NCI-H510A treated with DMSO at 0.1 percent for 48 hours (cell line): ENCODE data around the gene IL25.
"Not testable (repeated sequence)": the region's sequence is repeated elsewhere in the genome, so short reads cannot be mapped to it uniquely, and the experiment has no call there.

Source experiments
- DNase-seq: peaks from one replicate; lab custom pipeline; 2025; lab: John Stamatoyannopoulos, UW

Gene IL25

GRCh38 chr14:23375527-23376251, 3.1 kb downstream of the IL25 start:
- DNase-seq = no peak

DNA sequence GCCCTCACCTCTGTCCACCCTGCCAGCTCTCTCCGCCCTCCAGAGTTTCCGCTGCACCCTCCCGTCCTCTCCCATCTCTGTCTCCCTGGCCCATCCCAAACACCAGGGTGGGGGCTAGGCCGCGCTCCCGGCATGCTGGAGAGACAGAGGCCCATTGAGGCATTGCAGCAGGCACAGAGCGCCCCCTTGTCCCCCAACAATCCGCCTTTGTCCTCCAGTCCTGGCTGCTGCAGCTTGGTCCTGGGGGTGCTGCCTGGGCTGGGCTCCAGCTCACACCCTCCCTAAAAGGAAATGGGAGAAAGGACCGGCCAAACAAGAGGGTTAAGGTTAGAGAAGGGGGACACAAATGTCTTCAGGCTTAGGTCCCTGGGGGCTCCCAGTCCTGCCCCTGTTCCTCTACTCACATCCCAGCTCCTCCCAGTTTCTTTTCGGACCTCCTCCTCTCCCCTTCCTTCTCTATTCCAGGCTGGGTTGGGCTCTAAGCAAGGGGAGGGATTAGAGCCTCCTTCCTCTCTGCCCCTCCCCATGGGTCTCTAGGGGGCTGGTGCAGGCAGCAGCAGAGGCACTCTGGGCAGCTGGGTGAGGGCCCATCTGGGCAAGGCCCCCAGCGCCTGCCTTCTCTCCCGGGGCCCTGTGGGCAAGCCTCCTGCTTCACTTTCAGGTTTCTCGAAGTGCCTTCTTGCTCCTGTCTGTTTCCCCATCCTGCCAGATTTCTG, 4.0 kb downstream of the IL25 start, which contains the start of gene CMTM5:
Gene CMTM5, plus strand, starts transcription at position 565 of the 716 bp plus-strand sequence. CDS start 206 bp downstream, outside the sequence.
- no peak for DNase-seq

GRCh38 chr14:23377198-23377550, 4.6 kb downstream of the IL25 start:
- no peak for DNase-seq

DNA sequence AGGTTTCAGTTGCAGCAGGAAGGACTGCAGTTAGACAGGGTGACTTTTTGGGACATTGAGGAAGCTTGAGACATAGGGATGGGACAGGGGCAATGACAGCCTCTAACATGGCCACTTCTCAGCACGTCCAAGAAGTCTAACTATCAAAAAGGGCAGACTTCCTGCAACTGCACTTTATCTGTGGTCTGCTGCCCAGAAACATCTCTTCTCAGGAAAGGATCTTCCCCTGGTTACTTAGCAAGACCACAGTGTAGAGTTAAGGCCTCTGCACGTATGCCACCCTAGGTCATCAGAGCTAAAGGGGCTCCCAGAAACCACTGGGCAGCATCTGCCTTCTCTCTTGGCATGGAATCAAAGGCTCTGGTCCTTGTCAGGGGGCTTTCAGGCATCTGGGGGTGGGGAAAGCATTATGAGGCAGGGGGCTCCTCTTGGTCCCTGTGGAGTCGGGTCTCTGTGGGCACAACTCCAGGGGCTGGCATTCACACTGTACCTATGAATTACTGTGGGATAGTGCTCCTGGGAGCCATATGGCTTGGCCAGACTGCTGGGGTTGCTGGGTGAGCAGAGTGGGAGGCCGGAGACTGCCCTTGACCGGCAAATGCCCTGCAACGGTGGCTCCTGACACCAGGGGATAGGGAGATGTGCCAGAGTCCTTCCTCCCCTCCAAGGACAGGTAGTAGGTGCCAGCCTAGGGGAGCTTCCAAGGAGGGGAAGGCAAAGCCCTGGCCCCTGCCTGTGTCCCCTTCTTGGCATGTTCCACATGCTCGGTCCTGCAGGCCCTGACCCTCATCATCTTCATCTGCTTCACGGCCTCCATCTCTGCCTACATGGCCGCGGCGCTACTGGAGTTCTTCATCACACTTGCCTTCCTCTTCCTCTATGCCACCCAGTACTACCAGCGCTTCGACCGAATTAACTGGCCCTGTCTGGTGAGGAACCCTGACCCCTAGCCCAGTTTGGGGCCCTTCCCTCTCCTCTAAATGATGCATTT, 5.3 kb downstream of the IL25 start:
- DNase-seq = no peak

DNA sequence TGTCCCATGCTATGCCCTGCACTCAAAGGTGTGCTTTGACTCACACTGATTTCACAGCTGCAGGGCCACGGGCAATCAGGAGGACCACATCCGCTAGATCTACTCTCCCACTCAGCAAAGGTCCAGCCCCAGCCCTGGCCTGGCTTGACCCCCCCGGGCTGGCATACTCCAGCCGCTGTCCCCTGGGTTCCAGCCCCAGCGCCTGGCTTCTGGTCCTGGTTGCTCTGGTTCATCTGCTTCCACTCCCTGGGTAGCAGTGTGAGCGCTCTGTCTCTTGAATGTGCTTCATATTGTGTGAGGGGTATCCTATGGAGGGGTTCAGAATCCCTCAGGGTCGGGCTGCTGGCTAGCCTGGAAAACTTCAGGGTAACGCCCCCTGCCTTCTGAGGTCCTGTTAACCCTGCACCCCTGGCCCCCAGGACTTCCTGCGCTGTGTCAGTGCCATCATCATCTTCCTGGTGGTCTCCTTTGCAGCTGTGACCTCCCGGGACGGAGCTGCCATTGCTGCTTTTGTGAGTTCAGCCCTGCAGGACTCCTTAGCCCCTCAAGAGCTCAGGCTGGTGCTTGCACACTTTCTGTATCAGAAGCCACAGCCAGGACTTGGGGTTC, 6.1 kb downstream of the IL25 start:
- no peak for DNase-seq

DNA sequence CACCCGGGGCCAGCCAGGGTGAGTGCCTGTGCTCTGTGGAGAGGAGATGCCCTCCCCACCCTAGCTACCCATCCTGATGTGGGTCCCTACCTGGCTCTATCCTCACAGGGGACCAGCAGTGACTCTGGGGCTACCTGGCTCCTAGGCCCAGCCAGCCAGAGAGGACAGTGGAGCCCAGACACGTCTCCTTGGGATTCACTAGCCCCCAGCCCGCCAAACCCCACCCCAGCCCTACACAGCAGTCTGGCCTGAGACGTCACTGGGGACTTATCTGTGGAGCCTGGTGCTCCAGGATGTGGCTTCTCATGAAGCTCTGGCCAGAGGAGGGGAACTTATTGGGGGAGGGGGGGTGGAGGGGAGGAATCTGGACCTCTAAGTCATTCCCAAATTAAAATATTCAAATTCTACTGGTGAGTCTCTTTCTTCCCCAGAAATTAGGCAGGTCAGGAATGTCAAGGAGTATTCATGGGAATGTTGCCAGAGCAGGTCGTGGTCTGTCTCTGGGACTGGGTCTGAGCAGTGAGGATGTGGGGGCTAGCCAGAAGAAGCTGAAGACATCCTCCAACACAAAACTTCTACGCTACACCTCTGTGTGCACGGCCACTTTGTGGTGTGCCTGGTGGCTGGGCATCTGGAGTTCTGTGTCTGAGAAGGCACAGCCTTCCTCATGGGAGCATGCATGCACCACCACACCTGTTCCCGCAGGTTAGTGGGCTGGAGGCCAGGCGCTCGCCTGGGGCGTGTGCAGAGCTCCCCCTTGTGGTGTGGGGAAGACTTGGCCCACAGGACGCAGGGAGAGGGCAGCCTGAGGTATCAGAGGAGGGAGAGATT, 7.0 kb downstream of the IL25 start:
- no peak for DNase-seq

DNA sequence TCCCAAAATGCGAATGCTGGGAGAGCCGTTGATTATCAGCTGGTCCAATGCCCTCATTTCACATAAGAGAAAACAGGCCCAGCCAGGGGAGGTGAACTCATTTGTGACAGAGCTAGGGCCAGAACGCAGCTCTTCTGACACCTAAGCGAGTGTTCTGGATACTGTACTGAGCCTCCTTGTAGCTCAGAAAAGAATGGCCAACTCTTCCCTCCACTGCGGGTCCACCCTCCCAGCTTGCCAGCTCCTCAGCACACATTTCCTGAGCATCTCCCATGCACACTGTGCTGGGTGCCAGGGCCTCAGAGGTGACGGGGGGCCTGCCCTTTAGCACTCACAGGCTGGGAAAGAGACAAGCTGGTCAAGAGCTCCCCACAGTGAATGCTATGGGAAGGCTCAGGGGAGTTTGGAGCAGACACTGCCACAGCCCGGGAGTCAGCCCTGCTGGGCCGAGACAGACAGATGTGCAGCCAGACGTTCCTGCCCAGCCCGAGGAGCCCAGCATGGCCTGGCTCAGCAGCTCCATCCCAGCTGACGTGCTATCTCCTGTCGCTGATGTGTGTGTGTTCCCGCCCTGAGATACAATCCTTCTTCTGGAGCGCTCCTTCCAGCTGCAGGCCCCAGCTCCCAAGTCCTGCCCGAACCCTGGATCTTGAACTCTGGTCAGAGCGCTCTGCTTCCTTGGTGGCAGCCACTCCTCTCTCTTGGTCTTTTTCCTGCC, 7.7 kb downstream of the IL25 start:
- no peak for DNase-seq

GRCh38 chr14:23380976-23381375, 8.4 kb downstream of the IL25 start:
- DNase-seq = no peak

DNA sequence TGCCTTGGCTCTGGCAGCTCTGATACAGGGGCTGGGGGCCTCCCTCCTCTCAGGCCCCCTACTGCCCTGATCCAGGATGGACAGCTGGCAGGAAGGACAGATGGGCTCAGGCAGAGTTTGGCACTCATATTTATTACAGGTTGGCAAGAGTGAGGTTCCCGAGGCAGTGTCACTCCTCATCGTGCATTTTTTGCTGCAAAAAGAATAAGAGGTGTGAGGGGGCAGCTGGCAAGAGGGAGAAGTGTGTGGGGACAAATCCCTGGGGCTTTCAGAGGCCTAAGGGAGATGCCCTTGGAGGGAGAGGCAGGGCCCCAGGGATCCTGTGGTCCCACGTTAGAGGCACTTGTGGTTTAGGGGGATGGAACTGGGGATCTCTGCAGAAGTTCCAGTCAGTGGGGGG, 9.3 kb downstream of the IL25 start:
- DNase-seq = no peak

GRCh38 chr14:23382276-23382675, 9.7 kb downstream of the IL25 start:
- DNase-seq = no peak

DNA sequence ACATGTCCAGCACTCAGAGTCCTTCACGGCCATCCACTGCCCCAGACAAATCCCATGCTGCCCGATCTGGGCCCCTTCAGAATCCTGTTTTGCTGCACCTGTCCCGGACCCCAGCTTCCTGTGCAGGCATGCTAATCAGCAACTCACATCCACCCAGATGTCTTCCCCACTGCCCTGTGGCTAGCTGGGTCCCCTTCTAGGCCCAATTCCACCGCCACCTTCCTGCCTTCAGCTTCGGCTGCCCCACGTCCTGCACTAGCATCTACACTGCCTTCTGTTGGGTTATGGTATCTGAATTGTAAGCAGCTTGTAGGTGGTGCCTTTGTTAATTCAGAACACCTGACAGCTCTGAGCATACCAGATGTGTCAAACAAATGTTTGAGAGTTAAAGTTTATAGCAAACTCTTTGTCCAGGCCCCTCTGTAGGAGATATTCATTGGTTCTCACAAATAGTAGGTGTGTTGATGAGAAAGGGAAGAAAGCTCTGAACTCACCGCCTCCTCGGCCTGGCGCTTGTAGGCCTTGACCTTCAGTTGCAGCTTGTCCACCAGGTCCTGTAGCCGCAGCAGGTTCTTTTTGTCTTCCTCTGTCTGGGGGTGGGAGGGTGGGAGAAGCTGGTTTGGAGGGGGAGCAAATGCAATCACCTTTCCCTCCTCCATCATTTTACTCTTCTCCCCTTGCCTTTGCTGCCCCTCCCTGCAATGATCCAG, 10.3 kb downstream of the IL25 start:
- DNase-seq = no peak

- no peak for DNase-seq
Measured at GRCh38 chr14:23384364-23385080, 11.9 kb downstream of the IL25 start.

GRCh38 chr14:23385244-23385641, 12.6 kb downstream of the IL25 start:
- DNase-seq = no peak

- DNase-seq = no peak
Measured at GRCh38 chr14:23385642-23386265, 13.1 kb downstream of the IL25 start.

DNA sequence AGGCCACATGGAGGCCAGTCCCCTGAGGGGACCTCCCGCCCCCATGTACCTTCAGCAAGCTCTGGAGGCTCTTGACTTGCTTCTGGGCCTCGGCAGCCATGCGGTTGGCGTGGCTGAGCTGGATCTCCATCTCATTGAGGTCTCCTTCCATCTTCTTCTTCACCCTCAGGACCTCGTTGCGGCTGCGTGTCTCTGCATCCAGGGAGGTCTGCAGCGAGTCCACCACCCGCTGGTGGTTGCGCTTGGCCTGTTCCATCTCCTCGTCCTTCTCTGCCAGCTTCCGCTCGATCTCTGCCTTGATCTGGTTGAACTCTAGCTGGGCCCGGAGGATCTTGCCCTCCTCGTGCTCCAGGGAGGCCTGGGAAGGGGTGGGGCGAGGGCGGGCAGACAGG, 13.7 kb downstream of the IL25 start:
- not testable (repeated sequence) for DNase-seq

DNA sequence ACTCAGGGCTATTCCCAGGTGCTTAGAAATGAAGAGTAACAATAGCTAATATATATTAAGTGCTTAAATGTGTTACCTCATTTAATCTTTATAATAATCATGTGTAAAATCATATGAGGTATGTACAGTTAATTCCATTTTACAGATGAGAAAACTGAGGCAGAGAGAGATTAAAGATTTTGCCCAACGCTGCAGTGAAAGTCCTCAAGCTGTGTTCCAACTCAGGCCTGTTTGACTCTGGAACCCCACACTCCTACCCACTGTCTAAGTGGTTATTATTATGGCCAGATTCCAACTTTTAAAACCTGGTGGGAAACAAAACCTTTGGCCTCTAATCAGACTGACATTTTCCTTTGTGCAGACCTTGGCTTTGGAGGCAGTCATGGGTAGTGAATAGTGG, 14.4 kb downstream of the IL25 start:
- no peak for DNase-seq

GRCh38 chr14:23387916-23388882, 15.6 kb downstream of the IL25 start:
- no peak for DNase-seq
